HG03378 (cell line): Measurements from ENCODE around the gene OPRL1.

Source experiments
- ATAC-seq: cut with Tn5 transposase; IDR thresholded peaks from one replicate; pipeline ENCODE4 v1.9.1; 2021; ENCODE audit warnings: mild to moderate bottlenecking, moderate library complexity; ENCODE audit not compliant: unreplicated experiment

The OPRL1 gene

GRCh38 chr20:64070244-64070993 lies 9.5 kb upstream of the OPRL1 start:
- no peak for ATAC-seq

DNA sequence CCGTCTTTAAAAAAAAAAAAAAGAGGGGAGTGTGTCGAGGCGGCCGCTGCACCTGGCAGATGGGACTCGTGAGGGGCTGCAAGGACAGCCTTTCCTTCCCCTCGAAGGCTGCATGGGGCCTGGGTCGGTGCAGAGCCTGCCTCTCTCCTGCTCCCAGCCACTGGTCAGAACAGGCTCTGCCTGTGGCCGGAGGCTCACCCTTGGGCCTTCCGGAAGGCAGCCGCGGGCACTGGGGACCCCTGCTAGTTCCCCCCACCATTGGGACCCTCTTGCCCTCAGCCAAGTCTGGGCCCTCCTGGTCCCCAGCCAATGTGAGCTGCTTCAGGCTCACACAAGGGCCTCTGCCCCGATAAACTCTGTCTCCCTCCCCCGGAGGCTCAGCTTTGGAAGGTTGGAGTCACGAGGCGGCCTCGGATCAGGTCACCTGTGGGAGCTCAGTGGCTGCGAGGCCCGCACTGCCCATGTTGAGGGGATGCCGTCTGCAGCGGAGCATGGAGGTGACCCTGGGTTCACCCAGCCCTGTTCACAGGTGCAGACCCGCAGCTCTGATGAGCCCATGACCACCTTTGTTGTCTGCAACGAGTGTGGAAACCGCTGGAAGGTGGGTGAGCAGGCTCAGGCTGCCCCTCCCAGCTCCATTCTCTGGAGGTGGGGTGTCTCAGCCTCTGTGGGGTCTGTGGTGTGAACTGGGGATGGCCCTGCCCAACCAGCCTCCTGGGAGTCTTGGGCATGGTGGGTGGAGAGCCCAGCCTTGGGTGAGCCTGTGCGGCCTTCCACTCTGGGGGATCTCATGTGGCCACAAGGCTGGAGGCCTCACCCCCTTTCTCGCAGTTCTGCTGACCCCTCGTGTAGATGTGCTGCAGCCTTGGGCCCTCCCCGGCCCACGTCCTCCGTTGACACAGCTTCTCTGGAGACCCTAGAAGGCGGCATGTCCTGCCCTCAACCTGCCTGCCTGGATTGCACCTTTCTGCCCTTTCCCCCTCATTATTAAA lies 8.2 kb upstream of the OPRL1 start:
- no peak for ATAC-seq

DNA sequence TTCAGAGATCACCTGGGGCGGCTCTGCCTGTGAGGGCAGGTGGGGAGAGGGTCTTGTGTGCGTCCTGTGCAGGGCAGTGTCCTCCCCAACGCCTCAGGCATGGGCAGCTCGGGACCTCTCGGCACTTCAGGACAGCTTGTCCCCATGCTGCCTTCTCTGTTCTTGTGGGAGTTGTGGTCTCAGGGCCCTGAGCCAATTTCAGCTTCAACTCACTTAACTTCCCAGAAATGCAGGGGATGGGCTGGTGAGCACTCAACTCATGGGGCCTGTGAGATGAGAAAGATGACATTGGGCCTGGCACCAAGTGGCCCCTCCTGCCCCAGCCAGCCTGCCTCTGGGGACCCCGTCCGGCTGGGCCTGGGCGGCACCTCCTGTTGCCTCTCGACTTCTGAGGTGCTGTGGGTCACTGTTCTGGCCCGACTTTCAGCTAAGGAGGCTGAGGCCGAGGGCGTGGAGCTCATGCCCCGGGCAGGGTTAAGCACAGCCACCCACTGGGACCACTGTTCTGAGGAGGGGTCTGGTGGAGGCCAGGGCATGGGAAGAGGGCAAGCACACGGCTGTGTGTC lies 7.3 kb upstream of the OPRL1 start:
- ATAC-seq: no peak

DNA sequence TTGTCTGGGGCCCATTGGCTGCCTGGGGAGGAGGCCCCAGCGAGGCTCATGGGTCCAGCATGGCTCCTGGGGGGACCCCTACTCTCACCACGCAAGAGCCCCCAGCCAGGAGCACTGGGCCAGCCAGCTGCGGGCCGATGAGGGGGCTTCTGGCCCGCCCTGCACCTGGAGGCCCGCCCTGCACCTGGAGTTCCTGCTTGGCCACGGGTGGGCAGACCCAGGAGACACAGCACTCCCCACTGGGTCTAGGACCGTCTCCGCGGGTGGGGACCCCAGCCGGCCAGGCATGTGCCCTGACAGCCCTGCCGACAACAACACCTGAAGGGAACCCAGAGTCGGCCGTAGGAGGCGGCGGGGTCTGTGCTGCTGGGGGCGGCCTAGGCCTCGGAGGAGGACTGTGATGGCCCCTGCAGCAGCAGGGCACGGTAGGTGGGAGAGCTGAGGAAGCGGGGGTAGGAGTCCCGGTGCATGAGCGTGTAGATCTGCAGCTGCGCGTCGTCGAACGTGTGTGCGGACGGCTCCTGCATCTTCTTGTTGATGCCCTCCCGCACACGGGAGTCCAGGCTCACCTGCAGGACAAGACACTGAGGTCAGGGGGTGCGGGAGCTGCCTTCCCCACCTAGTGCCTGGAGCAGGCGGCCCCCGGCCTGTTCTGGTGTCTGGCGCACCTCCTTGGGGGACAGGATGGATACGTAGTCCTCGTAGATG lies 6.3 kb upstream of the OPRL1 start:
- no peak for ATAC-seq

DNA sequence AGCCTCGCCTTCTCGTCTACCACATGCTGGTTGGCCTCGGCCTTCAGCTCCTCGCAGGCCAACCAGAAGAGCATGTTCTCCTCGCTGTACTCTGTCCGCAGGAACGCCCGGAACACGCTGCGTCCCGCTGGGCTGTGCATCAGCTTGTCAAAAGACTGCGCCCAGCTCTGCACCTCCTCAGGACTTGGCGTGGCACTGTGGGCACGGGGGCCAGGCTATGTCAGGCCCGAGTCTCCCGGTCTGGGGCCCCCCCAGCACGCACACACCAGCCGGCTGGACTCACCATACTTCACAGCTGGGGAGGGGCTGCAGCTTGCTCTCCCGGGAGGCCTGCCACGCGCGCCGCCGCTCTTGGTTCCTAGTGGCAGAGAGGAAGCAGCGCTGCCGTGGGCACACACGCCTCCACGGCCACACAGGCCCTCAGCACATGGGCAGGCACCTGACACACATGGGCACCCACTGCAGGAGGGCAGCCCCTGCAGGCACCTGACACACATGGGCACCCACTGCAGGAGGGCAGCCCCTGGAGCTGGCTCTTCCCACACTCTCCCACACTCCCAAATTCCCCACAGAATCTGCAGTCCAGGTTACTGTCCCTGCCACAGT lies 5.6 kb upstream of the OPRL1 start:
- ATAC-seq: no peak

- no peak for ATAC-seq
Measured at GRCh38 chr20:64074963-64075362, 4.9 kb upstream of the OPRL1 start.

GRCh38 chr20:64075556-64075955 lies 4.3 kb upstream of the OPRL1 start:
- ATAC-seq: no peak

- no peak for ATAC-seq
Measured at GRCh38 chr20:64076061-64076997, 3.6 kb upstream of the OPRL1 start.

GRCh38 chr20:64077094-64077493 lies 2.8 kb upstream of the OPRL1 start:
- no peak for ATAC-seq

DNA sequence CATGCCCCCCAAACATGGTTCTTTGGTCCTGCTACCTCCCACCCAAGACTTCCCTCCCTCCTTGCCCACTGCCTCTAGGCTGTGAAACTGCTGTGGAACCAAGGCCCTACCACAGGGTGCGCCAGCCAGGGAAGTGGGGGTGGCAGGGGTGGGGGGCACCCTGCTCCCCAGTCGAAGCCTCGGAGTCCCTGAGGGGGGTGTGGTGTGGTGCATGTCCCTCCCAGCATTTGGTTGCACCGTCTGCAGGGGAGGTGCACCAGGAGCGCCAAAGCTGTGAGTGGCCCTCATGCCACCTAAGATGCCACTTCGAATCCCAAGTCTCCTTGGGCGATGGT lies 2.4 kb upstream of the OPRL1 start:
- no peak for ATAC-seq

DNA sequence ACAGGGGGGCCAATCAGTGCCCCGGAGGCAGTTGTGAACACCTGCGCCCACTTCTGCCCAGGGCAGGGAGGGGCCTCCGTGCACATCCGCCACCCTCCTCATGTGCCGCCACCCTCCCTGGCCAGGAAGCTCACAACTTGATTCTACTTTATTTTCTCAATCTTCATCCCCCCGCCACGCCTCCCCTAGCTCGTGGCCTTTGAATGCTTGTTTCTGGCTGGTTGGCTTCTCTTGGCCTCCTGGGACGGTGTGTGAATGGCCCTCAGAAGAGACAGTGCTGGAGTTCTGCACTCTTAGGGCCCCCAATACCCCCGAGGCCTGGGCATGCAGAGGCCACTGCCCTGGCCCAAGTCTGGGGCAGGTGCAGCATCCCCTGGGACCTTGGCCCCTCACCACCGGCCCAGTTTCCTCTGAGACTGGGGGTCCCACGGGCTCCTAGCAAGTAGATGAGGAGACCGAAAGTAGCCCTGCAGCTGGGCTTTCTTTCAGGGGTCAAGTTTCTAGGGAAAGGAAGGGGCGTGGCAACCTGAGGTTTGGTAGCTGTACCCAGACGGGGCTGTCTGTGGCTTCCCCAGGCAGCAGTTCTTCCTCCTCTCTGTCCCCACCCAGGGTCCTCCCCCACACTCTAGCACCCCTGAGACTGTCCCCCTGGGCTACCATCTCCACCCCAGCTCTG lies 1.9 kb upstream of the OPRL1 start:
- no peak for ATAC-seq

DNA sequence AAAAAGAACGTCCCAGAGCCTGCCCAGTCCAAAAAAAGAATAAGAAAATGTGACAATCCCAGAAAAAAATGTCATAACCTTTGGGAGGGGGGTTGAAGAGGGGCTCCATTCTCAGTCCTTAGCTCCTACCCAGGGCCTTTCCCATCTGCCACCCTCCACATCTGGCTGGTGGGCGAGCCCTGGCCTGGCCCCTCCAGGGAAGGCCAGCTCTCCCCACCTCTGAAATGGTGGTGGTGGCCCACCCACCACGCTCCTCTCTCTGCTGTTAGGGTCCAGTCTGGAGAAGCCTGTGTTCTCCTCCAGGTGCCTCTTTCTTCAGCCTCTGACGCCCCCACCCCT lies 979 bp upstream of the OPRL1 start:
- no peak for ATAC-seq

DNA sequence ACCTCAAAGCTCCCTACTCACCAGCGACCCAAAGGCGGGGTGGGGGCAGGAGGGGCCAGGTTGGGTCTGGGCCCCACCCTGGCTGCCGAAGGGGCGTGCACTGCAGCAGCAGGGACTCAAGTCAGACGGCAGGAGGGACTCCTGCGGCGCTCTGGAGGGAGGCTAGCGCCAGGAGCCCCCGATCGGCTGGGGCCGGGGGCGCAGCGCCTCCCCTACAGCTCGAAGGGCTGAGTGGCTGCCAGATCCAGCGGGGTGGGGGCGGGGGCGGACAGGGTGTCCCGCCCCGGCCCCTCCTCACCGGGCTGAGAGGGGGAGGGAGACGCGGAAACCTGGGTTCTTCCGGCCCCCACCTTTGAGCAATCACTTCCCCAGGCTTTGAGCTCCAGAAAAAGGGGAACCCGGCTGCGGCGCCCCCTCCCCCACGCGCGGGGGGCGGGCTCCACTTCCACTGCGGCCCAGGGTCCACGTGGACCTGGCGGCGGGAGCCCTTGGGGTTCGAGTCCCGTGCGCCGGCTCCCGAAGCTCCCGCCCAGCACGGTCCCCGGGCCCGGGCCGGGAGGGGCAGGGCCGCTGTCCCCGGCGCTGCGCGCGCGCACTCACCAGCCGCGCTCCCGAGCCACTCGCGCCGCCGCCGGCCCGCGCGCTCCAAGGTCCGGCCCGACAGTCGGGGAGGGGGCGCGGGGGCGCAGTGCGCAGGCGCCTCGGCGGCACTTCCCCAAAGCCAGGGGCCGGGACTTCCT lies 439 bp upstream of the OPRL1 start, which contains the start of gene RGS19:
Gene RGS19 (minus strand): TSS at position 246 of the 740 bp plus-strand sequence. CDS start 2,632 bp downstream, outside the sequence.
- no peak for ATAC-seq

DNA sequence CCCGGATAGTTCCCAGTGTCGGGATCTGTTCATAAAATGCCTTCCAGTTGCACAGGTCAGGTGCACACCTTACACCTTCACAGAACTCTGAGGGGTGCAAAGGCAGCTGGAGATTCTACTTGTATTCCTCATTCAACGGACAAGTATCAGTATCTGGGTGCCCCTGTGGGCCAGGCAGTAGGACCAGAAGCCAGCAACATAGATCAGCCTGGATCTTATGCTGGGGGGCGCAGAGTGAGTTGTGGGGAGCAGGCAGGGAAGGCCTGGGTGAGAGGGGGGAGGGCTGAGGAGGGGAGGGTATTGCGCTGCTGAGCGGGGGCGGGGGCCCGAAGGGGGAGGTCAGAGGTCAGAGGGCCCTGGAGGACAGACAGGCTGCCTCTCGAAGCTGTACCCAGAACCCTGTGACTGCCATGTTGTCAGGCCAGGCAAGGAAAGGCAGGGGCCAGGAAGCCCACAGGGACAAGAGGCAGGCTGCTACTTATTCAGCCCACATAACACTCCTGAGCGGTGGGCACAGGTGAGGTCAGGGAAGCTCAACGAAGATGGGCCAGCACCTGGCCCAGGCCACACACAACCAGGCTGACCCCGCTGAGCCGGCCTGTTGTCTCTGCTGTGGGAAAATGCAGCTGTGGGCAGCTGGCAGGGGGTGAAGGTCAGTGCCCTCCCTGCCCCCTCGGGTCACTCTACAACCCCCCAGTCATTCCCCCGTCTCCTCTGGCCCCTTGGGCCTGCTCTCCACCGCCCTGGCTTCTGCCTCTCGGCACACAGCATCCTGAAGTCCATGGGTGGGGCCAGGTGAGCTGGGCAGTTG lies 1.1 kb downstream of the OPRL1 start:
- ATAC-seq: no peak

GRCh38 chr20:64081624-64081964 lies 1.7 kb downstream of the OPRL1 start:
- ATAC-seq: no peak

- ATAC-seq: no peak
Measured at GRCh38 chr20:64082126-64082731, 2.3 kb downstream of the OPRL1 start.

GRCh38 chr20:64082820-64083377 lies 3.0 kb downstream of the OPRL1 start:
- ATAC-seq: no peak
